ENCODE measurements around the gene PMS1.

The PMS1 gene

GRCh38 chr2:189762551-189763298, 21.5 kb upstream of the PMS1 start, which contains the start of gene OSGEPL1:
OSGEPL1 (minus strand) TSS chr2:189762792; CDS start chr2:189761640, 1,152 bp downstream.
- H3K4me2 ChIP-seq (ENCODE audit: low read length): peak within 1 kb of the TSS; percentile 65
- H3K9ac ChIP-seq (ENCODE audit: low read length): peak within 1 kb of the TSS; percentile 92
- peak within 1 kb of the TSS; percentile 60 for H3K18ac ChIP-seq (ENCODE audit: low read length)
- no peaks in the 10 kb centered on the region for H3K79me1 ChIP-seq (ENCODE audit: low read length)
- H3K56ac ChIP-seq (ENCODE audit: low read length): peak within 1 kb of the TSS; percentile 96
- H3K4ac ChIP-seq (ENCODE audit: low read depth, low read length): peak within 1 kb of the TSS; percentile 79
- H2BK15ac ChIP-seq (replicated peaks; ENCODE audit: low read depth): no peak within 1 kb of the TSS
- peak within 1 kb of the TSS; percentile 36 for H4K5ac ChIP-seq (ENCODE audit: low read length)
- DNase-seq: peak; percentile 99
- H2BK120ac ChIP-seq (ENCODE audit: low read depth, low read length): no peak within 1 kb of the TSS
- no CpG with 5 or more reads among the region's 33 CpGs for WGBS (ENCODE audit: extremely low coverage, insufficient coverage, low lambda C conversion rate)
- H3K23ac ChIP-seq (ENCODE audit: low read length): peak within 1 kb of the TSS; percentile 24
- no peaks in the 10 kb centered on the region for H3K4me1 ChIP-seq (ENCODE audit: control insufficient read depth, low read depth, low read length)
- no peaks in the 10 kb centered on the region for H3K79me2 ChIP-seq (ENCODE audit: control insufficient read depth, insufficient read depth, low read length)
- peak within 1 kb of the TSS; percentile 43 for H2BK5ac ChIP-seq (ENCODE audit: low read length)
- peak within 1 kb of the TSS; percentile 70 for H3K4me3 ChIP-seq (ENCODE audit: low read length)
- H3K36me3 ChIP-seq (ENCODE audit: control insufficient read depth, insufficient read depth, low read length): no peaks in the 10 kb centered on the region
- peak within 1 kb of the TSS; percentile 77 for H3K27ac ChIP-seq (ENCODE audit: low read depth, low read length)
- H2AK5ac ChIP-seq (ENCODE audit: low read length): no peak within 1 kb of the TSS
- H4K8ac ChIP-seq (ENCODE audit: low read depth, low read length): no peak within 1 kb of the TSS
- no peaks in the 10 kb centered on the region for H3K27me3 ChIP-seq (ENCODE audit: insufficient read depth, low read length, poor library complexity)

- Histone ChIP-seq H3K56ac (ENCODE audit: low read length) (no peak overlapping the region), H3K79me2 (ENCODE audit: control insufficient read depth, insufficient read depth, low read length) (no peaks in the 10 kb centered on the region), H3K4me2 (ENCODE audit: low read length) (no peak overlapping the region), H3K9ac (ENCODE audit: low read length) (no peak overlapping the region), H3K27ac (ENCODE audit: low read depth, low read length) (no peak overlapping the region), H3K4ac (ENCODE audit: low read depth, low read length) (no peak overlapping the region), H3K18ac (ENCODE audit: low read length) (no peak overlapping the region), H3K4me3 (ENCODE audit: low read length) (no peak overlapping the region), H3K79me1 (ENCODE audit: low read length) (no peaks in the 10 kb centered on the region), H4K5ac (ENCODE audit: low read length) (no peak overlapping the region), H2BK120ac (ENCODE audit: low read depth, low read length) (no peak overlapping the region), H3K27me3 (ENCODE audit: insufficient read depth, low read length, poor library complexity) (no peaks in the 10 kb centered on the region), H3K36me3 (ENCODE audit: control insufficient read depth, insufficient read depth, low read length) (no peaks in the 10 kb centered on the region), H4K8ac (ENCODE audit: low read depth, low read length) (no peak overlapping the region), H2BK15ac (replicated peaks; ENCODE audit: low read depth) (no peak overlapping the region), H2BK5ac (ENCODE audit: low read length) (no peak overlapping the region), H2AK5ac (ENCODE audit: low read length) (no peak overlapping the region), H3K4me1 (ENCODE audit: control insufficient read depth, low read depth, low read length) (no peaks in the 10 kb centered on the region), H3K23ac (ENCODE audit: low read length) (no peak overlapping the region)
- DNase-seq: no peak
- WGBS (ENCODE audit: extremely low coverage, insufficient coverage, low lambda C conversion rate): no CpG with 5 or more reads among the region's 4 CpGs
Measured at GRCh38 chr2:189763908-189764661, 20.2 kb upstream of the PMS1 start.

- Histone ChIP-seq H3K23ac (ENCODE audit: low read length) (no peak overlapping the region), H3K27me3 (ENCODE audit: insufficient read depth, low read length, poor library complexity) (no peaks in the 10 kb centered on the region), H2BK120ac (ENCODE audit: low read depth, low read length) (no peak overlapping the region), H3K4me3 (ENCODE audit: low read length) (no peak overlapping the region), H3K36me3 (ENCODE audit: control insufficient read depth, insufficient read depth, low read length) (peaks cover 1% of the 10 kb centered on the region), H3K4me2 (ENCODE audit: low read length) (no peak overlapping the region), H3K27ac (ENCODE audit: low read depth, low read length) (no peak overlapping the region), H4K5ac (ENCODE audit: low read length) (no peak overlapping the region), H3K18ac (ENCODE audit: low read length) (no peak overlapping the region), H3K56ac (ENCODE audit: low read length) (no peak overlapping the region), H3K4ac (ENCODE audit: low read depth, low read length) (no peak overlapping the region), H3K79me2 (ENCODE audit: control insufficient read depth, insufficient read depth, low read length) (no peaks in the 10 kb centered on the region), H2BK15ac (replicated peaks; ENCODE audit: low read depth) (no peak overlapping the region), H2BK5ac (ENCODE audit: low read length) (no peak overlapping the region), H4K8ac (ENCODE audit: low read depth, low read length) (no peak overlapping the region), H3K79me1 (ENCODE audit: low read length) (no peaks in the 10 kb centered on the region), H2AK5ac (ENCODE audit: low read length) (no peak overlapping the region), H3K4me1 (ENCODE audit: control insufficient read depth, low read depth, low read length) (no peaks in the 10 kb centered on the region), H3K9ac (ENCODE audit: low read length) (no peak overlapping the region)
- DNase-seq: no peak
- no CpG with 5 or more reads among the region's 6 CpGs for WGBS (ENCODE audit: extremely low coverage, insufficient coverage, low lambda C conversion rate)
Measured at GRCh38 chr2:189770590-189771322, 13.5 kb upstream of the PMS1 start.

GRCh38 chr2:189772212-189772611, 12.0 kb upstream of the PMS1 start:
- Histone ChIP-seq H3K27me3 (ENCODE audit: insufficient read depth, low read length, poor library complexity) (no peaks in the 10 kb centered on the region), H2BK15ac (replicated peaks; ENCODE audit: low read depth) (no peak overlapping the region), H2BK120ac (ENCODE audit: low read depth, low read length) (no peak overlapping the region), H3K4me2 (ENCODE audit: low read length) (no peak overlapping the region), H3K79me1 (ENCODE audit: low read length) (no peaks in the 10 kb centered on the region), H3K79me2 (ENCODE audit: control insufficient read depth, insufficient read depth, low read length) (no peaks in the 10 kb centered on the region), H3K4ac (ENCODE audit: low read depth, low read length) (no peak overlapping the region), H3K27ac (ENCODE audit: low read depth, low read length) (no peak overlapping the region), H3K4me1 (ENCODE audit: control insufficient read depth, low read depth, low read length) (no peaks in the 10 kb centered on the region), H3K9ac (ENCODE audit: low read length) (no peak overlapping the region), H3K23ac (ENCODE audit: low read length) (no peak overlapping the region), H2BK5ac (ENCODE audit: low read length) (no peak overlapping the region), H4K5ac (ENCODE audit: low read length) (no peak overlapping the region), H3K36me3 (ENCODE audit: control insufficient read depth, insufficient read depth, low read length) (peaks cover 1% of the 10 kb centered on the region), H3K18ac (ENCODE audit: low read length) (no peak overlapping the region), H2AK5ac (ENCODE audit: low read length) (no peak overlapping the region), H3K4me3 (ENCODE audit: low read length) (no peak overlapping the region), H4K8ac (ENCODE audit: low read depth, low read length) (no peak overlapping the region), H3K56ac (ENCODE audit: low read length) (no peak overlapping the region)
- no peak for DNase-seq
- no CpG with 5 or more reads among the region's 1 CpG for WGBS (ENCODE audit: extremely low coverage, insufficient coverage, low lambda C conversion rate)

GRCh38 chr2:189782221-189782671, 2.0 kb upstream of the PMS1 start:
- Histone ChIP-seq H2BK15ac (replicated peaks; ENCODE audit: low read depth) (no peak overlapping the region), H3K4me1 (ENCODE audit: control insufficient read depth, low read depth, low read length) (peaks cover 5% of the 10 kb centered on the region), H3K9ac (ENCODE audit: low read length) (peak overlapping the region; percentile 34), H3K23ac (ENCODE audit: low read length) (no peak overlapping the region), H2BK5ac (ENCODE audit: low read length) (no peak overlapping the region), H3K4me2 (ENCODE audit: low read length) (no peak overlapping the region), H3K27ac (ENCODE audit: low read depth, low read length) (no peak overlapping the region), H3K56ac (ENCODE audit: low read length) (no peak overlapping the region), H2BK120ac (ENCODE audit: low read depth, low read length) (no peak overlapping the region), H2AK5ac (ENCODE audit: low read length) (no peak overlapping the region), H3K4ac (ENCODE audit: low read depth, low read length) (no peak overlapping the region), H3K4me3 (ENCODE audit: low read length) (no peak overlapping the region), H3K79me2 (ENCODE audit: control insufficient read depth, insufficient read depth, low read length) (peaks cover 28% of the 10 kb centered on the region), H3K18ac (ENCODE audit: low read length) (no peak overlapping the region), H4K8ac (ENCODE audit: low read depth, low read length) (no peak overlapping the region), H4K5ac (ENCODE audit: low read length) (no peak overlapping the region), H3K36me3 (ENCODE audit: control insufficient read depth, insufficient read depth, low read length) (no peaks in the 10 kb centered on the region), H3K27me3 (ENCODE audit: insufficient read depth, low read length, poor library complexity) (no peaks in the 10 kb centered on the region), H3K79me1 (ENCODE audit: low read length) (peaks cover 9% of the 10 kb centered on the region)
- no CpG with 5 or more reads among the region's 4 CpGs for WGBS (ENCODE audit: extremely low coverage, insufficient coverage, low lambda C conversion rate)
- no peak for DNase-seq
